ENCODE measurements around the gene RARRES2.

The RARRES2 gene

GRCh38 chr7:150341263-150342120 is at the start of gene RARRES2:
TSS of gene RARRES2 (minus strand) at chr7:150341629. CDS start at chr7:150340609, 1,020 bp downstream.
- H3K27ac ChIP-seq (ENCODE audit: poor library complexity, severe bottlenecking): no peak within 1 kb of the TSS
- H3K4me1 ChIP-seq (ENCODE audit: insufficient read depth, poor library complexity, severe bottlenecking): no peaks in the 10 kb centered on the region
- no peak for TF ChIP-seq CTCF (IDR thresholded peaks at IDR 0.05; ENCODE audit: poor library complexity, severe bottlenecking)
- H3K36me3 ChIP-seq (ENCODE audit: low read depth): no peaks in the 10 kb centered on the region
- H3K4me3 ChIP-seq (ENCODE audit: severe bottlenecking): no peak within 1 kb of the TSS
- DNase-seq (ENCODE audit: low spot score): no peak
- H3K27me3 ChIP-seq (ENCODE audit: insufficient read depth, poor library complexity, severe bottlenecking): peaks cover 33% of the 10 kb centered on the region
- ATAC-seq (ENCODE audit: low read depth): no peak
- H3K9me3 ChIP-seq (ENCODE audit: severe bottlenecking): peaks cover 11% of the 10 kb centered on the region

GRCh38 chr7:150390205-150390604 is 48.8 kb upstream of the RARRES2 start:
- Histone ChIP-seq H3K27ac (ENCODE audit: poor library complexity, severe bottlenecking) (no peak overlapping the region), H3K36me3 (ENCODE audit: low read depth) (peaks cover 15% of the 10 kb centered on the region), H3K4me1 (ENCODE audit: insufficient read depth, poor library complexity, severe bottlenecking) (no peaks in the 10 kb centered on the region), H3K4me3 (ENCODE audit: severe bottlenecking) (no peak overlapping the region), H3K27me3 (ENCODE audit: insufficient read depth, poor library complexity, severe bottlenecking) (no peaks in the 10 kb centered on the region), H3K9me3 (ENCODE audit: severe bottlenecking) (no peaks in the 10 kb centered on the region)
- no peak for TF ChIP-seq CTCF (IDR thresholded peaks at IDR 0.05; ENCODE audit: poor library complexity, severe bottlenecking)
- DNase-seq (ENCODE audit: low spot score): no peak
- ATAC-seq (ENCODE audit: low read depth): peak; percentile 84

GRCh38 chr7:150389532-150389816 is 48.0 kb upstream of the RARRES2 start:
- H3K9me3 ChIP-seq (ENCODE audit: severe bottlenecking): no peaks in the 10 kb centered on the region
- no peaks in the 10 kb centered on the region for H3K27me3 ChIP-seq (ENCODE audit: insufficient read depth, poor library complexity, severe bottlenecking)
- DNase-seq (ENCODE audit: low spot score) (no peak), ATAC-seq (ENCODE audit: low read depth) (no peak)
- no peak for TF ChIP-seq CTCF (IDR thresholded peaks at IDR 0.05; ENCODE audit: poor library complexity, severe bottlenecking)
- no peak overlapping the region for H3K27ac ChIP-seq (ENCODE audit: poor library complexity, severe bottlenecking)
- no peak overlapping the region for H3K4me3 ChIP-seq (ENCODE audit: severe bottlenecking)
- no peaks in the 10 kb centered on the region for H3K4me1 ChIP-seq (ENCODE audit: insufficient read depth, poor library complexity, severe bottlenecking)
- peaks cover 15% of the 10 kb centered on the region for H3K36me3 ChIP-seq (ENCODE audit: low read depth)

- H3K27me3 ChIP-seq (ENCODE audit: insufficient read depth, poor library complexity, severe bottlenecking): no peaks in the 10 kb centered on the region
- H3K27ac ChIP-seq (ENCODE audit: poor library complexity, severe bottlenecking): no peak overlapping the region
- DNase-seq (ENCODE audit: low spot score) (no peak), ATAC-seq (ENCODE audit: low read depth) (no peak)
- no peak for TF ChIP-seq CTCF (IDR thresholded peaks at IDR 0.05; ENCODE audit: poor library complexity, severe bottlenecking)
- no peak overlapping the region for H3K4me3 ChIP-seq (ENCODE audit: severe bottlenecking)
- H3K4me1 ChIP-seq (ENCODE audit: insufficient read depth, poor library complexity, severe bottlenecking): no peaks in the 10 kb centered on the region
- H3K9me3 ChIP-seq (ENCODE audit: severe bottlenecking): no peaks in the 10 kb centered on the region
- peaks cover 15% of the 10 kb centered on the region for H3K36me3 ChIP-seq (ENCODE audit: low read depth)
Measured at GRCh38 chr7:150388709-150389531, 47.5 kb upstream of the RARRES2 start.
